Testis (tissue), 3 donors: ENCODE results near the gene METTL26. TPM values are rescaled to one million over a fixed set of nuclear protein-coding genes. Genes with fewer than 3 reads are reported as not detected.

Experiments
- DNase-seq: peaks from one replicate; pipeline ENCODE4 v3.0.0-alpha.2; 2019
- H3K27ac ChIP-seq, 2 donors: fragments of 200-600 bp; sonication (generic); one replicate each; pipeline ENCODE4 v1.5.1; 2019
- H3K27me3 ChIP-seq: fragments of 200-600 bp; sonication (generic); one replicate; pipeline ENCODE4 v1.5.1; 2019
- H3K36me3 ChIP-seq: fragments of 200-600 bp; sonication (generic); one replicate; pipeline ENCODE4 v1.5.1; 2017; ENCODE audit warnings: low read depth; ENCODE audit errors: missing control alignments
- H3K4me1 ChIP-seq: fragments of 200-600 bp; sonication (generic); one replicate; pipeline ENCODE4 v1.5.1; 2019
- H3K4me3 ChIP-seq, 2 donors: fragments of 200-600 bp; sonication (generic); one replicate each; pipeline ENCODE4 v1.5.1; 2017 to 2019
- H3K9me3 ChIP-seq: fragments of 200-600 bp; sonication (generic); one replicate; pipeline ENCODE4 v1.5.1; 2017
- POLR2A ChIP-seq: fragments of 450-650 bp; IDR thresholded peaks from one replicate; pipeline ENCODE4 v1.6.1; 2017; ENCODE audit warnings: antibody characterized with exemption, mild to moderate bottlenecking, moderate library complexity
- WGBS, 2 donors: methylation state at CpG; one replicate each; pipeline ENCODE4 v1.1.5; 2018; 5-methylcytosine and 5-hydroxymethylcytosine counted together
- intact Hi-C: fragments of 100-400 bp; cut with DNase I; formaldehyde crosslinking; loops from one replicate; pipeline ENCODE4 v1.15.1; 2023; ENCODE audit warnings: low total_unique reads
- polyA plus RNA-seq: library from polyadenylated mRNA; stranded (reverse); fragments of 350-450 nt; fragmentation: Illumina TruSeq; extraction: RNeasy Lipid Tissue Mini Kit (QIAGEN cat#74804); gene quantifications from one replicate; pipeline ENCODE4 v1.2.3, GENCODE V29; 2014; ENCODE audit warnings: low read depth, low replicate concordance; ENCODE audit not compliant: insufficient read depth
- total RNA-seq, 2 donors: library from RNA; depleted of rRNA; stranded (reverse); fragments of >200 nt; gene quantifications; one replicate each; pipeline ENCODE4 v1.2.3, GENCODE V29; 2016
- TF ChIP-seq, protein P1 (sequence below), 3 experiments: fragments of 450-650 bp in 2 of 3; fragments of 200-600 bp in 1 of 3; sonication (generic) in 1 of 3; IDR thresholded peaks; one replicate each; pipeline ENCODE4 v1.5.1; 2016 to 2019; ENCODE audit warnings: antibody characterized with exemption in 3 of 3, mild to moderate bottlenecking in 2 of 3, moderate library complexity in 1 of 3

Gene METTL26
- total and polyA plus RNA-seq, 3 donors from 2014 or later = 72.1 to 185 (median 161) TPM

DNA sequence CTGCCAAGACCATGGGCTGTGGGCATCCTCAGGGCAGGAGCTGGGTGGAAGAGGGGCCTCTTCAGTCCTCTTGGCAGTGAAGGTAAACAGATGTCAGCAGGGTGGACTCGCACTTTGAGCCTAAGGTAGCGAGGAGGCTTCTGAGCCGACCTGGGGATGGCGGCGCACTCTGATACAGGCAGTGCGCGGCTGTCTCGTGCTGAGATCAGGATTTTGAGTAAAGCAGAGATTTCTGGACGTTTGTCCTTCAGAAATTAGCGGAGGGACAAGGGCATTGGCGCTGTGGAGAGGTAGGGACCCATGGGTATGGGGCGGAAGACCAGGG, 39.4 kb downstream of the METTL26 start:
- 89 to 93% methylated on average over 12 of the region's 12 CpGs for WGBS, 2 donors
- no peaks in the 10 kb centered on the region for H3K36me3 ChIP-seq
- no peak for TF ChIP-seq POLR2A
- TF ChIP-seq, protein P1, sequence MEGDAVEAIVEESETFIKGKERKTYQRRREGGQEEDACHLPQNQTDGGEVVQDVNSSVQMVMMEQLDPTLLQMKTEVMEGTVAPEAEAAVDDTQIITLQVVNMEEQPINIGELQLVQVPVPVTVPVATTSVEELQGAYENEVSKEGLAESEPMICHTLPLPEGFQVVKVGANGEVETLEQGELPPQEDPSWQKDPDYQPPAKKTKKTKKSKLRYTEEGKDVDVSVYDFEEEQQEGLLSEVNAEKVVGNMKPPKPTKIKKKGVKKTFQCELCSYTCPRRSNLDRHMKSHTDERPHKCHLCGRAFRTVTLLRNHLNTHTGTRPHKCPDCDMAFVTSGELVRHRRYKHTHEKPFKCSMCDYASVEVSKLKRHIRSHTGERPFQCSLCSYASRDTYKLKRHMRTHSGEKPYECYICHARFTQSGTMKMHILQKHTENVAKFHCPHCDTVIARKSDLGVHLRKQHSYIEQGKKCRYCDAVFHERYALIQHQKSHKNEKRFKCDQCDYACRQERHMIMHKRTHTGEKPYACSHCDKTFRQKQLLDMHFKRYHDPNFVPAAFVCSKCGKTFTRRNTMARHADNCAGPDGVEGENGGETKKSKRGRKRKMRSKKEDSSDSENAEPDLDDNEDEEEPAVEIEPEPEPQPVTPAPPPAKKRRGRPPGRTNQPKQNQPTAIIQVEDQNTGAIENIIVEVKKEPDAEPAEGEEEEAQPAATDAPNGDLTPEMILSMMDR (IDR thresholded peaks at IDR 0.05) = no peak

GRCh38 chr16:595942-596735, 40.0 kb downstream of the METTL26 start:
- Histone ChIP-seq H3K9me3 (no peaks in the 10 kb centered on the region), H3K27me3 (no peaks in the 10 kb centered on the region), H3K36me3 (no peaks in the 10 kb centered on the region), H3K27ac (no peak overlapping the region), H3K4me1 (peaks cover 18% of the 10 kb centered on the region), H3K4me3 (no peak overlapping the region)
- whole genome bisulfite sequencing, 2 donors = 93 to 96% methylated on average over 25 to 34 of the region's 34 CpGs
- TF ChIP-seq POLR2A = no peak
- TF ChIP-seq, protein P1 (IDR thresholded peaks at IDR 0.05) = no peak
- no peak for DNase-seq
- intact Hi-C loops = no loop called here

More for the DNA sequence above, 39.4 kb downstream of the METTL26 start:
- peaks cover 17% of the 10 kb centered on the region for H3K4me1 ChIP-seq
- no peaks in the 10 kb centered on the region for H3K9me3 ChIP-seq
- no peak for DNase-seq
- intact Hi-C loops = no loop called here
- H3K4me3 ChIP-seq = no peak overlapping the region
- H3K27ac ChIP-seq = no peak overlapping the region
- H3K27me3 ChIP-seq = no peaks in the 10 kb centered on the region

GRCh38 chr16:595094-595528, 41.0 kb downstream of the METTL26 start:
- Histone ChIP-seq H3K36me3 (no peaks in the 10 kb centered on the region), H3K27me3 (no peaks in the 10 kb centered on the region), H3K27ac (no peak overlapping the region), H3K4me3 (no peak overlapping the region), H3K9me3 (no peaks in the 10 kb centered on the region), H3K4me1 (peaks cover 24% of the 10 kb centered on the region)
- TF ChIP-seq POLR2A = no peak
- TF ChIP-seq, protein P1 (IDR thresholded peaks at IDR 0.05) = no peak
- DNase-seq = no peak
- intact Hi-C loops = no loop called here
- WGBS, 2 donors = 86 to 87% methylated on average over 8 to 18 of the region's 18 CpGs

DNA sequence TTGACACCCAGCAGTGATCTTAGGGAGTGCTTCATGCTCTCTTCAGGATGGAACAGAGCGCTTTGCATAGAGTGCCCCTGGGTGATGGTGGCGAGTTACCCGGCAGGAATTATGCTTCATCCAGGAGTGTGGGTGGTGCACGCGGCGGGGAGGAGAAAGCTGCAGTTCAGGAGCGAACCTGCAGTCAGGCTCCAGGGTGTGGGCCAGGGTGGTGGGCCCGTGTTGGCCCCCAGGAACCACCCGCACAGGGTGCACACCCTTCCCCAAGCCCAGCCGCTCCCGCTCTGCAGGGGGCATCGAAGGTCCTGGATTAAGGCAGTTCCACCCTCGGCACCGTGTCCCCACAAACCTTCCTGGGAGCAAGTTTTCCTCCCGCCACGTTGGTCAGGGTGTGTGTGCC, 42.3 kb downstream of the METTL26 start:
- no peak for TF ChIP-seq POLR2A
- TF ChIP-seq, protein P1 (IDR thresholded peaks at IDR 0.05) = no peak
- 91 to 92% methylated on average over 14 to 16 of the region's 16 CpGs for WGBS, 2 donors
- Histone ChIP-seq H3K27ac (no peak overlapping the region), H3K4me1 (peaks cover 24% of the 10 kb centered on the region), H3K36me3 (no peaks in the 10 kb centered on the region), H3K9me3 (no peaks in the 10 kb centered on the region), H3K27me3 (no peaks in the 10 kb centered on the region), H3K4me3 (no peak overlapping the region)
- intact Hi-C loops = no loop called here
- no peak for DNase-seq

DNA sequence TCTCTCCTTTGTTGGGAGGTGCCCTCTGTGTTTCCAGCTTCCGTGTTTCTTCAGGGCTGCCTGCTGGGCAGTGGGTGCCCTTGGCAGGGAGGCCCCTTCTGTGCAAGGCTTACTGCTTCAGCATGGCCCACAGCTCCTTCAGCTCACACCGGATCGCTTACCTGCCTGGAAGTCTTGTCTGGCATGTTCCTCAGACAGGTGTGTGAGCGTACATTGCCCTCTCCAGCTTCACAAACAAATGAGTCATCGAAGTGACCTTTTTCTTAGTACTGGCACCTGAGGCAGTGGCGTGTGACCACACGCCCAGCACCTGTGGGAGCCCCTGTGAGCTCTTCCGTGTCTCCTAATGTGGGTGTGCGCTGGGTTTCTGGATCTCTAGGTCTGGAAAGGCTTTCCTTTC, 42.7 kb downstream of the METTL26 start:
- H3K36me3 ChIP-seq = no peaks in the 10 kb centered on the region
- H3K27ac ChIP-seq = no peak overlapping the region
- peaks cover 25% of the 10 kb centered on the region for H3K4me1 ChIP-seq
- intact Hi-C loops = no loop called here
- DNase-seq = no peak
- H3K9me3 ChIP-seq = no peaks in the 10 kb centered on the region
- no peaks in the 10 kb centered on the region for H3K27me3 ChIP-seq
- no peak overlapping the region for H3K4me3 ChIP-seq
- 90 to 96% methylated on average over 9 of the region's 9 CpGs for WGBS, 2 donors
- TF ChIP-seq POLR2A = no peak
- TF ChIP-seq, protein P1 (IDR thresholded peaks at IDR 0.05) = no peak
